Gastrocnemius medialis (tissue), 4 donors: ENCODE measurements around the gene DDX54. TPM values are rescaled to one million over a fixed set of nuclear protein-coding genes. Genes with fewer than 3 reads are reported as not detected.

Experiments
- ATAC-seq, 2 donors: fragments of 150-250 bp; one replicate each; pipeline ENCODE4 v1.9.1; 2016
- DNase-seq, 2 donors: peaks; one replicate each; pipeline ENCODE4 v3.0.0-alpha.2; 2019
- H3K27ac ChIP-seq, 4 donors: fragments of 200-600 bp; sonication (generic); 1 replicate in 1 of 4; 2 replicates in 3 of 4; pipeline ENCODE4 v1.5.1; 2016 to 2018; ENCODE audit warnings: mild to moderate bottlenecking in 2 of 4, moderate library complexity in 1 of 4
- H3K27me3 ChIP-seq, 3 donors: fragments of 200-600 bp; sonication (generic) in 2 of 3; 1 replicate in 1 of 3; 2 replicates in 2 of 3; pipeline versions ENCODE4 v1.5.1 to v1.6.0; 2016 to 2019; ENCODE audit warnings: mild to moderate bottlenecking in 1 of 3, moderate library complexity in 1 of 3
- H3K36me3 ChIP-seq, 2 donors: fragments of 200-600 bp; sonication (generic) in 1 of 2; one replicate each; pipeline ENCODE4 v1.5.1; 2017 to 2018
- H3K4me1 ChIP-seq, 2 donors: fragments of 200-600 bp; sonication (generic) in 1 of 2; one replicate each; pipeline ENCODE4 v1.5.1; 2016 to 2017; ENCODE audit warnings: mild to moderate bottlenecking in 2 of 2
- H3K4me3 ChIP-seq, 4 donors: fragments of 200-600 bp; sonication (generic) in 3 of 4; 1 replicate in 1 of 4; 2 replicates in 3 of 4; pipeline ENCODE4 v1.5.1; 2016 to 2019; ENCODE audit warnings: mild to moderate bottlenecking in 2 of 4
- H3K9me3 ChIP-seq, 3 donors: fragments of 200-600 bp; sonication (generic) in 2 of 3; 1 replicate in 1 of 3; 2 replicates in 2 of 3; pipeline ENCODE4 v1.5.1; 2016 to 2019
- POLR2A ChIP-seq, 2 donors: fragments of 450-650 bp; IDR thresholded peaks; one replicate each; pipeline ENCODE4 v1.6.1; 2017; ENCODE audit warnings: antibody characterized with exemption in 2 of 2, mild to moderate bottlenecking in 2 of 2, moderate library complexity in 2 of 2
- in situ Hi-C, 4 donors: fragments of 200-750 bp; cut with MboI; loops; one replicate each; pipeline versions ENCODE4 v1.15.0 to v1.8.0; 2017; ENCODE audit warnings: low sequenced_read_pairs in 4 of 4
- intact Hi-C: fragments of 100-400 bp; cut with DNase I; formaldehyde crosslinking; loops from one replicate; pipeline ENCODE4 v1.15.1; 2023; ENCODE audit warnings: low total_unique reads
- total RNA-seq, 4 donors: library from RNA; depleted of rRNA; stranded (reverse); fragments of >200 nt; gene quantifications; one replicate each; pipeline versions ENCODE4 v1.1.0 to v1.2.3, GENCODE V29; 2016
- TF ChIP-seq, protein P1 (sequence below), 5 experiments: fragments of 450-650 bp in 3 of 5; fragments of 200-600 bp in 2 of 5; sonication (generic) in 2 of 5; IDR thresholded peaks in 4 of 5; conservative IDR thresholded peaks in 1 of 5; 1 replicate in 4 of 5; 2 replicates in 1 of 5; pipeline ENCODE4 v1.5.1; 2016 to 2019; ENCODE audit warnings: antibody characterized with exemption in 5 of 5, mild to moderate bottlenecking in 3 of 5, moderate library complexity in 3 of 5

DDX54 gene
- total RNA-seq, 4 donors from 2014 or later: 90.0 to 144 (median 108) TPM

- Histone ChIP-seq H3K4me1 (peaks cover 81 to 91% of the 10 kb centered on the region in 2 donors), H3K4me3 (no peak overlapping the region), H3K9me3 (no peaks in the 10 kb centered on the region), H3K27ac (peak overlapping the region; percentile 92 to 99 (median 96)), H3K27me3 (no peaks in the 10 kb centered on the region), H3K36me3 (peaks cover 0 to 7% of the 10 kb centered on the region in 2 donors)
- ATAC-seq (peak; percentile 26 to 50), DNase-seq (peak; percentile 66 to 88)
- in situ Hi-C loops: no loop called here
- TF ChIP-seq POLR2A (IDR thresholded peaks at IDR 0.05): peak; percentile 58 to 69
- TF ChIP-seq, protein P1, sequence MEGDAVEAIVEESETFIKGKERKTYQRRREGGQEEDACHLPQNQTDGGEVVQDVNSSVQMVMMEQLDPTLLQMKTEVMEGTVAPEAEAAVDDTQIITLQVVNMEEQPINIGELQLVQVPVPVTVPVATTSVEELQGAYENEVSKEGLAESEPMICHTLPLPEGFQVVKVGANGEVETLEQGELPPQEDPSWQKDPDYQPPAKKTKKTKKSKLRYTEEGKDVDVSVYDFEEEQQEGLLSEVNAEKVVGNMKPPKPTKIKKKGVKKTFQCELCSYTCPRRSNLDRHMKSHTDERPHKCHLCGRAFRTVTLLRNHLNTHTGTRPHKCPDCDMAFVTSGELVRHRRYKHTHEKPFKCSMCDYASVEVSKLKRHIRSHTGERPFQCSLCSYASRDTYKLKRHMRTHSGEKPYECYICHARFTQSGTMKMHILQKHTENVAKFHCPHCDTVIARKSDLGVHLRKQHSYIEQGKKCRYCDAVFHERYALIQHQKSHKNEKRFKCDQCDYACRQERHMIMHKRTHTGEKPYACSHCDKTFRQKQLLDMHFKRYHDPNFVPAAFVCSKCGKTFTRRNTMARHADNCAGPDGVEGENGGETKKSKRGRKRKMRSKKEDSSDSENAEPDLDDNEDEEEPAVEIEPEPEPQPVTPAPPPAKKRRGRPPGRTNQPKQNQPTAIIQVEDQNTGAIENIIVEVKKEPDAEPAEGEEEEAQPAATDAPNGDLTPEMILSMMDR (IDR thresholded peaks at IDR 0.05 in 4 of 5, conservative IDR thresholded peaks at IDR 0.05 in 1 of 5): no peak
- intact Hi-C loops: no loop called here
Measured at GRCh38 chr12:113228394-113229028, 43.2 kb upstream of the DDX54 start.

DNA sequence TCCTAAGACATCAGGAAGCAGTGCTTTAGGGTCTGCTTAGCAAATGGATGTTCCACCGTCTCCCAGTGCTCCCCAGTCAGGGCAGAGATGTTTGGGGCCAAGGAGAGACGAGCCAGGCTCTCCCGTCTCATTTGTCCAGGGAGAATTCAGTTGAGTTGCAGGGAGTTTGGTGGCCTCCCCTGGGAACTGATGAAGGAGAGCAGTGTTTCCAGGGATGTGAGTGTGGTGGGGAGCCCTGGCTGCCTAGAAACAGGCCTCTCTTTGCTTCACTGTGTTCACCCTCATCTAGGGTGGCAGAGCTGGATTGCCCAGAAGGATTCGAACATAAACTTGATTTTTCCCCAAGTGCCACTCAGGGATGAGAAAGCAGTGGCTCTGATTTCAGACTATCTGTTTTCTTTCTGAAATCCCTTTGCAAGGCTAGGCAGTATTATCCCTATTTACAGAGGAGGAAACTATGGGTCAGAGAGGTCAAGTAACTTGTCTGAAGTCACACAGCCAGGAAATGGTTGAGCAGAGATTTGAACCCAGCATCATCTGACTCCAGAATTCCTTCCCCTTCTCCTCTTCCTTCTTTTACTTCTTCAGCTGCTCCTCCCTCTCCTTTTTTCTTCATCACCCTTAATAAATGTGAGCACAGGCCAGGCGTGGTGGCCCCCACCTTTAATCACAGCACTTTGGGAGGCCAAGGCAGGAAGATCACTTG lies 42.6 kb upstream of the DDX54 start:
- no peak for DNase-seq
- peak overlapping the region in 1 of 4 donors; percentile 3 for H3K4me3 ChIP-seq
- no peaks in the 10 kb centered on the region for H3K9me3 ChIP-seq
- ATAC-seq: no peak
- intact Hi-C loops (loop anchor here (2.0 kb wide), 1 partner anchor 15 kb away; no protein-coding TSS in a partner anchor), in situ Hi-C loops (no loop called here)
- no peak for TF ChIP-seq POLR2A (IDR thresholded peaks at IDR 0.05)
- TF ChIP-seq, protein P1 (IDR thresholded peaks at IDR 0.05 in 4 of 5, conservative IDR thresholded peaks at IDR 0.05 in 1 of 5): no peak
- H3K27me3 ChIP-seq: no peaks in the 10 kb centered on the region
- H3K27ac ChIP-seq: peak overlapping the region; percentile 92 to 99 (median 96)
- peaks cover 85 to 94% of the 10 kb centered on the region in 2 donors for H3K4me1 ChIP-seq
- H3K36me3 ChIP-seq: peaks cover 0 to 7% of the 10 kb centered on the region in 2 donors

DNA sequence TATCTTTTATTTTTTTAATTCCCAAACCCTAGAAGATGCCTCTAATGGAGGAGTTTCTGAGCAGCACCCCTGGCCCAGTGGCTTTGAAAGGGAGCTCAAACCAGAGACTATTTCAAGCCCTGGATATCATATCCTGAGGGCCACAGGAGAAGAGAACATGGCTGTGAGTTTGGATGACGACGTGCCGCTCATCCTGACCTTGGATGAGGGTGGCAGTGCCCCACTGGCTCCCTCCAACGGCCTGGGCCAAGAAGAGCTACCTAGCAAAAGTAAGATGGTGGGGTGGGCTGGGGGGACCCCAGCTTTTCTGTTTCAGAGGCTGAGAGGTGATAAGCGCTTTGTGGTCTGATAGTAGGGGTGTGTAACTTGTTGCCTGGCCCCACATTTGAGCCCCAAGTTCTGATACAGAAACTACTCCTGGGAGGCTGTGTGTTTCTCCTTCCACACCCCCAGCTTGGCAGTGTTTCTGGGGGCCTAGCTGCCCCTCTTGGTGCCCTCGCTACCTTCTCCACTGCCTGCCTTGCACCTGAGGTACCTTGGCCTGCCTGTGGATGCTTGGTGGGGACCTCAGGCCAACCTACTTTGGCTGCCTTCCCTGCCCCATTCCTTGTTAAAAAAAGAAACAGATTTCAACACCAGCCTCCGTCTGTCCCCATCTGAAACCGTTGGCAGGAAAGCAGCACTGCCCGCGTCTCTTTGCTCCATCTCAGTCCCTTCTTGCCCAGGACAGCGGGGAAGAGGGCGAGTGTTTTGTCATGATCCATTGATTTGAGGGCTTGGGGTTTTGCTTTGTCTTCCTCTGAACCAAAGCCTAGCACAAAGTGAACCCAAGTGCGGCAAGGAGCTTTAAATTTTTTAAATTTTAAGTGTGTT lies 41.7 kb upstream of the DDX54 start:
- Histone ChIP-seq H3K27me3 (no peaks in the 10 kb centered on the region), H3K9me3 (no peaks in the 10 kb centered on the region), H3K4me3 (peak overlapping the region in 1 of 4 donors; percentile 3), H3K4me1 (peaks cover 86 to 91% of the 10 kb centered on the region in 2 donors), H3K36me3 (peaks cover 0 to 7% of the 10 kb centered on the region in 2 donors), H3K27ac (peak overlapping the region; percentile 92 to 99 (median 96))
- peak; percentile 59 to 64 for ATAC-seq
- in situ Hi-C loops (no loop called here), intact Hi-C loops (loop anchor here (2.0 kb wide), 1 partner anchor 16 kb away; no protein-coding TSS in a partner anchor)
- peak; percentile 84 to 91 for DNase-seq
- TF ChIP-seq POLR2A (IDR thresholded peaks at IDR 0.05): peak; percentile 62 to 69
- TF ChIP-seq, protein P1 (IDR thresholded peaks at IDR 0.05 in 4 of 5, conservative IDR thresholded peaks at IDR 0.05 in 1 of 5): no peak

GRCh38 chr12:113224955-113225354 lies 39.7 kb upstream of the DDX54 start:
- no peak for DNase-seq
- in situ Hi-C loops (no loop called here), intact Hi-C loops (loop anchor here (5.0 kb wide), 1 partner anchor 803 kb away; no protein-coding TSS in a partner anchor)
- TF ChIP-seq POLR2A (IDR thresholded peaks at IDR 0.05): no peak
- TF ChIP-seq, protein P1 (IDR thresholded peaks at IDR 0.05 in 4 of 5, conservative IDR thresholded peaks at IDR 0.05 in 1 of 5): no peak
- peaks cover 73 to 75% of the 10 kb centered on the region in 2 donors for H3K4me1 ChIP-seq
- peaks cover 0 to 7% of the 10 kb centered on the region in 2 donors for H3K36me3 ChIP-seq
- no peaks in the 10 kb centered on the region for H3K9me3 ChIP-seq
- ATAC-seq: no peak
- no peaks in the 10 kb centered on the region for H3K27me3 ChIP-seq
- no peak overlapping the region for H3K4me3 ChIP-seq
- H3K27ac ChIP-seq: peak overlapping the region; percentile 92 to 99 (median 96)
